ENCODE data around the gene TRPV3.
A peak's percentile ranks its signal among the peaks of the same experiment; 100 is the strongest.
"Not testable (repeated sequence)": the region's sequence is repeated elsewhere in the genome, so short reads cannot be mapped to it uniquely, and the experiment has no call there.

The TRPV3 gene

DNA sequence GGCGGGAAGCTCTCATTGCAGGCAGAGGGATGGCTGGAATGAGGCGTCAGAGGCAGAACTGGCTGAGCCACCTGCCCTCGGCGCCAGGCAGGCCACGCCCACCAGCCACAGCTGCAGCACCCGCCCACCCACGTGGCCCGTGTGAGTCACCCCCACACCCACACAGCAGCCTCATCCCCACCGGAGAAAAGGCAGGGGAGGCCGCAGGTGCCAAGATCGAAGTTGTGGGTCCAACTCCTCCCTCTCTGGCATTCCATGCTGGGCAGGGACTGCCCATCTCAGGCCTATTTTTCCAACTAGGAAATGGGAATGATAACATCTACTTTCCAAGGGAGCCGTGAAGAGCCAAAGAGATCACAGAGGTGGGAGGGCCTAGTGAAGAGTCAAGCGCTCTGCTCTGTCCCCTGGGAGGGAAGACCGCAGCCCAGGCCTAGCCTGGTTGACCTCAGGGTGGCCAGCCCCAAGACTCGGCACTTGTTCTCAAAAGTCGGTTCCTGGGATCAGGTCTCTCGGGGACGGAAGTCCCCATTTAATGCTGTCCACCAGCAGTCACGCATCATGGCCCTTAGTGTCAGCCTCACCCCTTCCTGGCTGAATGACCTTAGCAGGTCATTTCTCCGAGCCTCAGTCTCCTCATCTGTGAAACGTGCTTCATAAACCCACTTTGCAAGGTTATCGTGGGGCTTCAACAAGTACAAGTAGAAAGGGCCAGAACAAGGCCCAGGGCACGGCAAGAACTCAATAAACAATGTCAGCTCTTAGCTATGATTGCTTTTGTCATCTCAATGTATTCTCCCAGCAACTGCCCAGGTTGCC, at the start of gene TRPV3:
TSS of gene TRPV3 (minus strand) at position 45 of the 816 bp plus-strand sequence. CDS start 2,962 bp downstream, outside the sequence.
- no peak for DNase-seq

DNA sequence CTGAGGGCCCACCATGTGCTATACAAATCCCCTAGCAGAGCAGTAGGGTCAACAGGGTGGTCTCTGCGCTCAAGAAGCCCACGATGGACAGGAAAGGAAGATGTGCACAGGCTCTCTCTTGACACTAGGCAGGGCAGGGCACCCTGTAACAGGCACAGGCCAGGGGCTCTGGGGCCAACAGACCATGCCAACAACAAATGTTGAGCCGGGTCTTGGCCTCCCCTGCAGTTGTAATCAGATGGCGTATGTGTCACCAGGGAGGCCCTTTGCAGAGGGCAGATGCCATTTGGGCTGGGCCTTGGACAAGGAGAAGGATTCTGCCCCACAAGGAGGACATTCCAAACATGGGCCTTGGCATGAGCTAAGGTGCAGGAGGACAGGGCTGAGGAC, 46.3 kb upstream of the TRPV3 start:
- no peak for DNase-seq

DNA sequence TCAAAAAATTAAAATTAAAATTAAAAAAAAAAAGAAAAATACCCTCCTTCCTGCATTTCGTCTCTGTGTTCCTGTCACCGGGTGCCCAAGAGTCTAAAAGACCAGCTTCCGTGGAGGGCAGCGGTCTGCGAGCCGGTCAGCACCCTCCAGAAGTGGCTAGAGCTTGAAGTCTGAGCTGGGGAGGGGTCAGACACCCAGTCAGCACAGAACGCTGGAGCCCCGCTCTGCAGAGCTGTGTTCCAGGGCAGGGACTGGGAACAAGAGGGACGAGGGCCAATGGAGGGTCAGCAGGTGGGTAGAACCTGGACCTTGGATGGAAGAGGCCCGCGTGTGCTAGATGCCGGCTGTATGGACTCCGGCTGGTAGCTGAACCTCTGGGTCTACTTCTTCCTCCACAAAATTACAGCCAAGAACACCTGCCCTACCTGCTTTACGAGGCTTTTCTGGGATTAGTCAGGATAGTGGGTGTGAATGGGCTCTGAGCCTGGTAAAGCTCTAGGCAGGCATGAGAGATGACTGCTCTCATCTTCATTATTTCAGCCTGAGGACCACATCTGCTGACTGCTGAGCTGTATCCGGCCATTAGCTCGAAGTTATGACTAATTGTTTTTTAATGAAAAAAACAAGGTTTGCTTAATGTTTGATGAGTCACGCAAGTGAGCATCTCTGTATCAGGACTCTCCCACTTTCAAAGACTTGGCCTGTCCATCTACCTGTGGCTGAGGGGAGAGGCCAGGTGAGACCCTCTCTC, 45.7 kb upstream of the TRPV3 start:
- no peak for DNase-seq

DNA sequence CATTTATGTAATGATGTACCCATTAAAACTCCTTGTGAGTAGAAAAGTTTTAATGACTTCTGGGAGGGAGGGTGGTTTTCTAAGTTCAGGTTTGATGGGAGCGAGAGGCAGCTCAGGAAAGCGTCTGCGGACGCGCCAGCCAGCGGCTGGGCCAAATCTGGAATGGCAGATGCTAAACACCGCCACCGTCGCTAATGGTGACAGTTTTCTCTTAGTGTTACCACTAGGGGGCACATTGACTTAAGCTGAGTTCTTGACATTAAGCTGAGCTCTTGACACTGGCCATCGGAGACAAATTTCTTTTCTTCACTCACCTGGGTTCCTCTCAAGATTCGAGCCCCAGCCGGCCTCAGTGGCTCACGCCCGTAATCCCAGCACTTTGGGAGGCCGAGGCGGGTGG, 44.9 kb upstream of the TRPV3 start:
- peak; percentile 91 for DNase-seq

DNA sequence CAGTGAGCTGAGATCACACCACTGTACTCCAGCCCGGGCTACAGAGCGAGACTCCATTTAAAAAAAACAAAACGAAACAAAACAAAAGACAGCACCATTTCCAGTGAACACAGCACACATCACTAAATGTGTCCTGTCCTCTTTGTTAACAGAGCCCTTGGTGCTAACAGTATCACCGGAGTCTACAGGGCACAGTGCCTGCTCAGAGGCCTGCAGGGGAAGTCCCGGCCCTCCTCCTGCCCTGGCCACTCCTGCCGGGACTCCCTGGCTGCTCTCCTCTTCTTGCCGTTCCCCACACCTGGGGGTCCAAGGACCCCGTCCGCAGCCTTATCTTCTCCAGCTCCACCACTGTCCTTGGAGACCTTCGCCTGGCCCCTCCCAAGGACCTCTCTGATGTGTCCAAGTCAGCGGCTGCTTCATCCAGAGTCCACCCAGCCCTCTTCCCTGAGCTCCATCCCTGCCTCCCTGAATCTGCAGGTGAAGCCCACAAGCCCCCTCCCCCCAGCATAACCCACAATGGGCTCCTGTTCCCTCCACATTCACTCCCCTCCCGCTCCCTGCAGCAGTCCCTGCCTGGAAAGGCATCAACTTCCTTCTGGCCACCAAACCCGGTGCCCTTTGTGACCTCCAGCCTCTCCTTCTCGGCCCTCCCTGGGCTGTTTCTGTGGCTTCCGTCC, 43.1 kb upstream of the TRPV3 start:
- DNase-seq = no peak

DNA sequence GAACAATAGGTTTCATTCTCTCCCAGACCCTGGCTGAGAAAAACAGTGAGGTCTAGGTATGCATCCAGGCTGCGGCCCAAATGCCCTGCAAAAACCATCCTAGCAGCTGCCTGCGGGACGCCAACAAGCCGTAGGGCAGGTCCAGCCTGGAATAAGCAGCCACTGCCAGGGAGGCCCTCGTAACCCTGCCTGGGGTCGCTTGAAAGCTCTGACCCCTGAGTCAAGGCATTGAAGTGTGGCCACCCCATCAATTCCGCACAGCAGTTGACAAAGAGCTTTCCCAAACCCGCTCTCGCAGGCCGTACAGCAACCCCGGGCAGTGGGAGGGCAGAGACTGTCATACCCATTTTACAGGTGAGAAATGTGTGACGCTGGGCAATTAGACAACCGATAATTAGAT, 40.5 kb upstream of the TRPV3 start:
- DNase-seq = no peak

DNA sequence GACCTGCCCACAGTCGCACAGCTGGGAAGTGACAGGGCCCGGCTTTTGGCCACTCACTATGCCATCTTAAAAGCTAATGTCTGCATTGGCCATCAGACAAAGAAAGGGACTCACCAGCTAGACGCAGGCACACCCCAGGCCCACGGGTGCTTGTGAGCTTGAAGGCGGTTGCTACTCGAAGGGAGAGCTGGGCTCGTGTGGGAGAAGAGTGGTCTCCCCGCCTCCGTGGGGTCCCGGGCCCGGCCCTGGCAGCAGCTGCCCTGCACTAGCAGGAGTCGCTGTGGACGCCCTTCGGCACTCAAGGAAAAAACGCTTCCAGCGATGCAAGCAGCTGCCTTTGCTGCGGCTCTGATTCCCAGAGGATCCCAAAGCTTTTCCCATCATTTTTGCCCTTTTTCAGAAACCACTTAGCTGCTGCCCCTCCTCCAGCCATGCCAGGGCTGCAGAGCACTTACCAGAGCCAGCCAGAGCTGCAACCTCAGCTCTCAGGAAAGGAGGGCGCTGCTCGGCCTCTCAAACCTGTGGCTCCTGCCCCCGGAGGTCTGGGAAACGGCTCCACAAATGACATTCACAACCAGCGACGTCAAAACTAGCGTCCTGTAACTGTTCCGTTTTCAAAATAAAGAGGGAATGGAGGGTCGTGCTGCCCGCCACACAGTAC, 39.3 kb upstream of the TRPV3 start:
- no peak for DNase-seq

DNA sequence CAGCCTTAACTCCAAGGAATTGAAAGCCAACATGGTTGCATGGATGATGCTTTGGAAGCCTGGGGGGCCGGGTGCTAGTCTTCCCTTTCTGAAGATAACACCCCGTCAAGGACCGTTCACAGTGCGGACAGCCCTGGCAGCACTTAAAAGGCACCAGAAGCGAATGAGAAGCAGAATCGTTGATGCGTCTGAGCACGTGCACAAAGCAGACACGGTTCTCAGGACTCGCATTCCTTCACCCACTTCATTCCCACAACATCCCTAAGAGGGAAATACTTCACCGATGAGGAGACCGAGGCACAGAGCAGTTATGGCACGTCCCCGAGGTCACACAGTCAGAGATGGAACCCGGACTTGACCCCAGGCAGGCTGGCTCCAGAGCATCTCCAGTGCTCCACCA, 37.4 kb upstream of the TRPV3 start:
- DNase-seq = no peak

DNA sequence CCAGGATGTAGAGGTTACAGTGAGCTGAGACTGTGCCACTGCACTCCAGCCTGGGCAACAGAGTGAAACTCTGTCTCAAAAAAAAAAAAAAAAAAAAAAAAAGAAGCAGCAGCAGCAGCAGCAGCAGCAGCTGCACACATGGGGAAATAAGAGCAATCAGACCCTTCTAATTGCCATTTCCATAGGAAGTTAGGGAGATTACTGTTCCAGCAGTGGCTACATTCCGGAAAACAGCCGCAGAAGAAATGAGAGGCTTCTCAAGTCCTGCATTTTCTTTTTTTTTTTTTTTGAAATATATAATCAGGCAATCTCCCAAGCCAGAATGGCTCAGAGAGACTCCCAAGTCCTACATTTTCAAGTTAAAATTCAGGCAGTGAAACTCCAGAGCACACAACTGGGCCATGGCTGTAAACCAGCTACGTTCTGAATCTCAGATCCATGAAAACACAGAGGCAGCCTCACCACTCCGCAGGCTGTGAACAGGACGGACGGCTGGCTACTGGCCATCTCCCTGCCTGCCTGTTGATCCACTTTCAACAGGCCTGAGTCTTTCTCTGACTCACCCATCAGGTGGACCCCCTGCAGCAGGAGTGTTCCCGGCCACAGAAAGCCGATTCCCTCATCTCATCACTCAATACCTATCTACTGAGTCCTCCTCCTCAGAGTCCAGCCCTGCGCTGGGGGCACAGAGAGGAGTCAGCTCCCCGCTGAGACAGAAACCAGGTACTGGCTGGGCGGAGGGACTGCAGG, 36.6 kb upstream of the TRPV3 start:
- DNase-seq = no peak

DNA sequence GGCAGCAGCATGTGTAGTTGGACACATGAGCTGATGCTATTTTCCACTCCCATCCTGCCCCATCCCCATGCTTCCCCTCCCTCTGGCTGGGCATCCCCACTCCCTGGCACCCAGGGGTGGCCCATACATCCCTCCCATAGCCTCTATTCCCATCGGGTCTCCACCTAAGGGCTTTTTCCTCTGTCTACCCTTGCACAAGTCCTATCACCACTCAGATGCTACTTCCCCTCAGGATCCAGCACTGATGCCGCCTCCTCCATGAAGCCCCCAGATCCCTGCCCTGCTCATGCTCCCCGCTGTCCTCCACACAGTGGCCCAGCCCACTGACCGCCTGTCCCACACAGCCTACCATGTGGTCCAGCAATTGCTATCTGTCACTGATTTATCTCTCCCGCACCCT, 35.8 kb upstream of the TRPV3 start:
- no peak for DNase-seq

DNA sequence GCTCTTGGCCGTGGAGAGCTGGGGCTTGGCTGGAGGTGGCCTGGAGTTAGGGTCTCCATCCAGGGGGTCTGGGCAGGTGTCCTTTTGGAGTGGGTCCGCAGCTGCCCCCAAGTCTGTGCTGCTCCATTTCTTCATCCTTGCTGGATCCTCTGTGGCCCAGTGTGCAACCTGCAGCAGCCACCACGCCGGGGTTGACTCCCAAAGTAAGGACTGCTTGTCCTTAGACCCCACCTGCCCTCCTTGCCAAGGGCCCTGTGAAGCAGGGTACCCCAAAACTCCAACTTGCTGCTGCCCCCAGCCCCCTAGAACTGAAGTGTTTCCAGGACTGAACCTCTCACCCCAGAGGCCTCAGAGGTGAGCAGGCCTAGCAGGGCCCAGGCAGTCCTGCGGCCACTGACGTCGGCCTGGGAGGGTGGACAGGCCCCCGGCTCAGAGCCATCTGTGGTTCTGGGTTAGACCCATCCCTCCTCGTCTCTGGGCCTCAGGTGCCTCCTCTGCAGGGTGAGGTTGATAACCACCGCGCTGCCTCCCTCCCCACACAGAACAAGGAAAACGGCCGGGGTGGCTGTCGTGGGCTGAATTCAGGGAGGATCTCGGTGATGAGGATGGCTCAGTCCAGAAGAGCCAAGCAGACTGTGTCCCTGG, 34.7 kb upstream of the TRPV3 start:
- no peak for DNase-seq

DNA sequence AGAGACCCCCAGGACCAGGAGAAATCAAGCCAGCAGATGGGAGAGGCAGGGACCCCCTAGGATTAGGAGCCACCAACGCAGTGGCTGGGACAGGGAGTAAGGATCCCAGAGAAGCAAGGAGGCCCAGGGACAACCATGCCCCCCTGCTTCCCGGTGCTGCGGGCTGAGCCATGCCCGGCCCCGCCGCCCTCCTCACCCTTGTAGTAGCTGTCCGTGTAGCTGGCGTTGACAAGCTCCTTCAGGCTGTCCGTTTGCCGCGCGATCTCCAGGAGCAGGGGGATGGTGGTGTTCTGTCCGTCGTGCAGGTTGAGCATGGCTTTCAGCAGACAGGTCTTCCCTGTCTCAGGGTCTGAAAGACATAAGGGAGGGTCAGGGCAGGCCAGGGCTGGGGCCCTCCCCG, 33.2 kb upstream of the TRPV3 start:
- DNase-seq = no peak

DNA sequence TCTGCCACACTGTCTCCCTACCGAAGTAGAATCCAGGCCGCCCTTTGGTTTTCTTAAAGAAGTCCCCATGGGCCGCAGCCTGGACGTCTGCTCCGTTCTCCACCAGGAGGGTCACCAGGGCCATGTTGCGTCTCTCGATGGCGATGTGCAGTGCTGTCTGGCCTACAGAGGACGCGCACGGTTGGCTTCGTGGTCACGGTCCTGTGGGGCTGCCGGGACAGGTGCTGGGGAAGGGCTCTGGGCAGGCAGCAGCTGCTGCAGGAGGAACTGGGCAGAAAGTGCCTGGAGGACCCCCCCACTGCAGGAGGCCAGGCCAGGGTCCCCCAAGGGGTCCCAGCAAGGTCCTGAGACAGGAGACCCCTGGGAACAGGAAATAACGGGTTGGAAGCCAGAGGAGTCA, 32.6 kb upstream of the TRPV3 start:
- DNase-seq = no peak

DNA sequence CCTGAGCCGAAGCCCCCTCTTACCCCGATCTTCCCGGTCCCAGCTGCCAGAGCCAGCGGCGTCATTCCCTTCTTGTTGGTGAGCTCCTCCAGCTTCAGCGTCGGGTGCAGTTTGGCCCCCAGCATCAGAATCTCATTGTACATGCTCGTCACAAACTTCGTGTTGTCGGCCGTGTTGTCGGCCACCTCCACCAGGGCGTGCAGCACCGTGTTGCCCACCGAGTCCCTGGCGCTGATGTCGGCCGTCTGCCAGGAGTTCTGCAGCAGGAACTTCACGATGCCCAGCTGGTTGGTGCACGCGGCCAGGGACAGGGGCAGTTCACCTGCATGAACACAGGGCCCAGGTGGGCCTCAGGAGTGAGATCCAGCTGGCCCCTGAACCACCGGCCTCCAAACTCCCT, 32.2 kb upstream of the TRPV3 start:
- no peak for DNase-seq

DNA sequence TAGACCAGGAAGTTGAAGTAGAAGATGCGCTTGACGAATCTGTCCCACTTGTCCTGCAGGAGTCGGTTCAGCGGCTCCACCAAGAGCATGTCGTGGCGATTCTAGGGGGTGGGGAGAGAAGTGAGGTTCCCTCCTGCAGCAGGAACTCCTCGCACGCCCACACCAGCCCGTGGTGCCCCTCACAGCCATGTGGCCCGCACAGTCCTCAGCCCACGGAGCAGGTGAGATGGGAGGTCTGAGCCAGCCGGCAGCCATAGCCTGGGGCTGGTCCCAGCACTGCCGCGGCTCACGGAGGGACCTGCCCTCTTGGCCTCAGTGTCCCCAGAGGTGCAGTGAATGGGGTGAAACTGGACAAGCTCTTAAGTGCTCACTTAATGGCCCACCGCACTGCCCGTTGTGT, 28.2 kb upstream of the TRPV3 start:
- no peak for DNase-seq

DNA sequence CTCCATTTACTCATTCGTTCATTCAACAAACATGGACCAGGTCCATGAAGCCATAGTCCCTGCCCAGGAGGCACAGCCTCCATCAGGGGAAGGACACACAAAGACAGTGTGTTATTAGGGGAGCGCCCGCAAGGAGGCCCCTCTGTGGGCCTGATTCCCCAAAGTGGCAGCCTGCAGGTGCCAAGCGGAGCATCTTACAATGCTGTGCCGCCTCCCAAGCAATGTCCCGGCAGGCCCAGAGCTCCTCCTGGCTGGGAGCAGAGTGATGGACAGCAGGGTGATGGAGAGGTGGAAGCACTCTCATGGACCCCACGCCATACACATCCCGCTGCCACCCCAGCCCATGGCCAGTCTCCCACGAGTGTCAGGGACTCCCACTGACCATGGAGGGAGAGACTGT, 25.8 kb upstream of the TRPV3 start:
- no peak for DNase-seq

DNA sequence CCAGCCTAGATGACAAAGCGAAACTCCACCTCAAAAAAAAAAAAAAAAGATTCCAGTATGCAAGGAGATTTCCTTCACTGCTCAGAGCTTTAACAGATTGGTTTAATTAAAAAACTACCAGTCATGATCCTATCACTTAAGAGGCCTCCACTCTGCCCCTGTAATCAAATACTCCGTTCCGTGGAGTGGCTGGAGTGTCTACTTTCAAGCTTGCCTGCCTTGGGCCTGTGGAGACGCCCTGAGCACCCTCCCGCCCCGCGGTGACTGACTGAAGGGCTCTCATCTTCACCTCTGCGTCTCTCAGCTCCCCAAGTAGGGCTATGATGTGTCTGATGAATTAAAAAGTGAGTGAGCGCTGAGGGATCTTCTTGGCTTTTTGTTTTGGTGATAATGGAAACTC, 25.3 kb upstream of the TRPV3 start:
- DNase-seq = no peak

DNA sequence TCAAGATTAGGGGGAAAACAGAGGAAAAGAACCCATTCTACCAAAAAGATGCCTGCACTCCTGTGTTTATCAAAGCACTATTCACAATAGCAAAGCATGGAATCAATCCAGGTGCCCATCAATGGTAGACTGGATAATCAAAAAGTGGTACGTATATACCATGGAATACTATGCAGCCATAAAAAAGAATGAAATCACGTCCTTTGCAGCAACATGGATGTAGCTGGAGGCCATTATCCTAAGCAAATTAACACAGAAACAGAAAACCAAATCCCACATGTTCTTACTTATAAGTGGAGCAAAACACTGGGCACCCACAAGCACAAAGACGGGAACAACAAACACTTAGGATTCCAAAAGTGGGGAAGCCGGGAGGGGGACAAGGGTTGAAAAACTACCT, 21.1 kb upstream of the TRPV3 start:
- DNase-seq = not testable (repeated sequence)

DNA sequence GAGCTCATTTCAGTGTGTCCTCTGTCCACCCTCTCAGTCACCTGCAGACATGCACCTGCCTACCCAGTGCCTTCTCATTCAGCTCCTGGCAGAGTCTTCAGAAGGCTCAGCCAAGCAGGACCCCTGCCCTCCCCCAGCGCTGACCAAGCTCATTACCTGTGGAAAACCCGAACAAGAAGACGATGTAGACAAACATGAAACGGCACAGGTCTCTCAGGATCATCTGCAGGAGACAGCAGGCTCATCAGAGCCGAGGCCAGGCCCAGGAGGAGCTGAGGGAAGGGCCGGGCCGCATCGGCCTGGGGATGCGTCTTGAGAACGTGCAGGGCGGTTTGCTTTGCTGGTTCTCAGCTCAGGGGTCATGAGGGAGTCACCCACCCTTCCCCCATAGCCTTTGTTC, 19.4 kb upstream of the TRPV3 start:
- no peak for DNase-seq

DNA sequence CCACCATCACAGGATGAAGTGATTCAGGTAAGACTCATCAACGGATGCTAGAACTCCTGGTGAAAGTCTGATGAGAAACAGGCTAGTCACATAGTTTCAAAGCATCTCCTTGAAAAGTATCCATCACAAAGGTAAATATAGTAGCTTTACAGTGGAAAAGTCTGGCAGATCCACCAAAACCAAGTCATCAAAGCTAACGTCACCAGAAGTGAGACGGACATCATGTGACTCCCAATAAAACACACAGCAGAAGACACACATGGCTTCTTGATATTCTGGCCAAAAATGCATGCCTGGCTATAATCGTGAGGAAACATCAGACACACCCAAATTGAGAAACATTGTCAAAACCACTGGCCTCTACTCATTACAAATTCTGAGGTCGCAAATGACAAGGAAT, 17.9 kb upstream of the TRPV3 start:
- DNase-seq = no peak

DNA sequence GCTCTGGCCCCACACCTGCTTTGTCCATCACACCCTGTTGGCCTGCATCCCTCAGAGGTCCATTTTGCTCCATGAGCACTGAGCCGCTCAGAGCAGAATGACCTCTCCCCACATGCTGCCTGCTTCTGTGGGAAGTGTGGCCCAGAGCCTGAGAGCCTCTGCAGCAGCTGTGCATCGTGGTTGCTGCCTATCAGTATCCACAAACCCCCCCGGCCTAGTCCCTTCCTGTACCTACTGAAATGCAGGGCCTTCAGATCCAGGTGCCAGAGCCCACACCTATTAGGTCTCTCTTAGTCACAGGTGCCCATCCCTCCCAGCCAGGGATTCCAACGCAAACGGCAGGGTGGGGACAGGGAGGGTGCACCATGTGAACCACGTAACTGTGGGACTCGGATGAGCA, 16.6 kb upstream of the TRPV3 start:
- no peak for DNase-seq

Data from NCI-H82 (cell line).